Caco-2 (cell line): ENCODE results near the gene SPPL3. TPM values are rescaled to one million over a fixed set of nuclear protein-coding genes. Genes with fewer than 3 reads are reported as not detected.
A peak's percentile ranks its signal among the peaks of the same experiment; 100 is the strongest.

ENCODE experiments used
- BruUV-seq: library from RNA; stranded (reverse); fragments of 400-500 nt; replicated peaks from 2 replicates; lab custom pipeline; 2021; lab: Mats Ljungman, UMichigan
- CTCF ChIA-PET: fragments of 300-600 bp; sonication (Branson Sonifier 250); formaldehyde crosslinking; loops from one replicate; lab custom pipeline; 2022; ENCODE audit warnings: antibody characterized with exemption; lab: Charles Lee
- POLR2A ChIA-PET: fragments of 300-600 bp; sonication (Branson Sonifier 250); formaldehyde crosslinking; loops from one replicate; lab custom pipeline; 2022; ENCODE audit warnings: antibody characterized with exemption; lab: Charles Lee
- DNase-seq, 2 experiments: peaks; one replicate each; pipeline versions ENCODE4 v3.0.0 to v3.0.0-alpha.2; 2020 to 2022
- H3K27me3 ChIP-seq: replicated peaks from 2 replicates; pipeline ENCODE4 v1.6.0; 2011; ENCODE audit warnings: low read length; ENCODE audit not compliant: control insufficient read depth, insufficient read depth
- H3K36me3 ChIP-seq: 2 replicates; pipeline ENCODE4 v1.5.1; 2011; ENCODE audit warnings: low read length; ENCODE audit not compliant: control insufficient read depth, insufficient read depth
- H3K4me1 ChIP-seq: fragments of 250-450 bp; sonication (Bioruptor Pico); 2 replicates; pipeline ENCODE4 v1.5.1; 2020; ENCODE audit warnings: mild to moderate bottlenecking
- H3K4me3 ChIP-seq: 2 replicates; pipeline ENCODE4 v1.5.1; 2011; ENCODE audit warnings: low read depth, mild to moderate bottlenecking, control low read depth, low read length
- H3K9me3 ChIP-seq: fragments of 250-450 bp; sonication (Bioruptor Pico); 2 replicates; pipeline ENCODE4 v1.5.1; 2020; ENCODE audit warnings: mild to moderate bottlenecking, moderate library complexity
- H3K27ac Mint-ChIP-seq: one replicate; pipeline ENCODE4 v1.8.0; 2022; ENCODE audit warnings: mixed read lengths; ENCODE audit not compliant: unreplicated experiment
- H3K27me3 Mint-ChIP-seq: one replicate; pipeline ENCODE4 v1.8.0; 2022; ENCODE audit warnings: mixed read lengths; ENCODE audit not compliant: insufficient read depth, unreplicated experiment
- H3K36me3 Mint-ChIP-seq: one replicate; pipeline ENCODE4 v1.8.0; 2022; ENCODE audit warnings: mild to moderate bottlenecking, mixed read lengths; ENCODE audit not compliant: insufficient read depth, unreplicated experiment
- H3K4me1 Mint-ChIP-seq: one replicate; pipeline ENCODE4 v1.8.0; 2022; ENCODE audit warnings: low read depth, mixed read lengths; ENCODE audit not compliant: unreplicated experiment
- H3K4me3 Mint-ChIP-seq: one replicate; pipeline ENCODE4 v1.8.0; 2022; ENCODE audit warnings: mild to moderate bottlenecking, moderate library complexity, mixed read lengths; ENCODE audit not compliant: unreplicated experiment
- H3K9me3 Mint-ChIP-seq: one replicate; pipeline ENCODE4 v1.8.0; 2022; ENCODE audit warnings: mixed read lengths; ENCODE audit not compliant: unreplicated experiment
- CTCF ChIP-seq, 2 experiments: fragments of 200-600 bp in 1 of 2; IDR thresholded peaks; 1 replicate in 1 of 2; 2 replicates in 1 of 2; pipeline versions ENCODE4 v1.5.1 to v1.8.0; 2011 to 2022; ENCODE audit warnings: antibody characterized with exemption in 1 of 2, control low read depth in 1 of 2, inconsistent platforms in 1 of 2, low read depth in 1 of 2, low read length in 1 of 2, mild to moderate bottlenecking in 1 of 2, moderate library complexity in 1 of 2; ENCODE audit not compliant: insufficient read depth in 1 of 2, severe bottlenecking in 1 of 2, unreplicated experiment in 1 of 2
- intact Hi-C: fragments of 100-400 bp; cut with micrococcal nuclease; formaldehyde crosslinking; loops from one replicate; pipeline ENCODE4 v1.10.0; 2022; ENCODE audit not compliant: unreplicated experiment
- total RNA-seq: library from RNA; stranded (reverse); gene quantifications from 2 replicates; pipeline ENCODE4 v1.2.3, GENCODE V29; 2022

Gene SPPL3
- total RNA-seq, 1 experiment from 2014 or later, result 63.4 TPM

- peaks cover 9% of the 10 kb centered on the region for H3K36me3 ChIP-seq
- H3K9me3 ChIP-seq, result no peaks in the 10 kb centered on the region
- Mint-ChIP-seq H3K36me3 (peaks cover 69% of the 10 kb centered on the region), H3K9me3 (no peaks in the 10 kb centered on the region), H3K27me3 (no peaks in the 10 kb centered on the region), H3K4me1 (peaks cover 8% of the 10 kb centered on the region), H3K27ac (no peak overlapping the region), H3K4me3 (peak overlapping the region; percentile 8)
- no peak for TF ChIP-seq CTCF (IDR thresholded peaks at IDR 0.05; ENCODE audit: insufficient read depth in 1 of 2, low read depth in 1 of 2, low read length in 1 of 2, severe bottlenecking in 1 of 2, unreplicated experiment in 1 of 2)
- H3K27me3 ChIP-seq, result no peaks in the 10 kb centered on the region
- intact Hi-C loops, result no loop called here
- CTCF ChIA-PET, result no interaction called here
- no peak overlapping the region for H3K4me3 ChIP-seq
- POLR2A ChIA-PET, result no interaction called here
- BruUV-seq, result no TSS peak
- peaks cover 15% of the 10 kb centered on the region for H3K4me1 ChIP-seq
- no peak for DNase-seq
Measured at GRCh38 chr12:120719072-120719471, 185.1 kb downstream of the SPPL3 start.

GRCh38 chr12:120718055-120718454 is 186.1 kb downstream of the SPPL3 start:
- no peaks in the 10 kb centered on the region for H3K9me3 Mint-ChIP-seq
- Histone ChIP-seq H3K27me3 (no peaks in the 10 kb centered on the region), H3K9me3 (no peaks in the 10 kb centered on the region), H3K4me1 (peaks cover 19% of the 10 kb centered on the region), H3K36me3 (peaks cover 8% of the 10 kb centered on the region), H3K4me3 (no peak overlapping the region)
- ChIA-PET POLR2A (no interaction called here), CTCF (no interaction called here)
- DNase-seq, result no peak
- H3K4me1 Mint-ChIP-seq, result peaks cover 14% of the 10 kb centered on the region
- no peak overlapping the region for H3K27ac Mint-ChIP-seq
- no peak overlapping the region for H3K4me3 Mint-ChIP-seq
- no TSS peak for BruUV-seq
- intact Hi-C loops, result no loop called here
- TF ChIP-seq CTCF (IDR thresholded peaks at IDR 0.05; ENCODE audit: insufficient read depth in 1 of 2, low read depth in 1 of 2, low read length in 1 of 2, severe bottlenecking in 1 of 2, unreplicated experiment in 1 of 2), result no peak
- no peaks in the 10 kb centered on the region for H3K27me3 Mint-ChIP-seq
- H3K36me3 Mint-ChIP-seq, result peaks cover 70% of the 10 kb centered on the region

DNA sequence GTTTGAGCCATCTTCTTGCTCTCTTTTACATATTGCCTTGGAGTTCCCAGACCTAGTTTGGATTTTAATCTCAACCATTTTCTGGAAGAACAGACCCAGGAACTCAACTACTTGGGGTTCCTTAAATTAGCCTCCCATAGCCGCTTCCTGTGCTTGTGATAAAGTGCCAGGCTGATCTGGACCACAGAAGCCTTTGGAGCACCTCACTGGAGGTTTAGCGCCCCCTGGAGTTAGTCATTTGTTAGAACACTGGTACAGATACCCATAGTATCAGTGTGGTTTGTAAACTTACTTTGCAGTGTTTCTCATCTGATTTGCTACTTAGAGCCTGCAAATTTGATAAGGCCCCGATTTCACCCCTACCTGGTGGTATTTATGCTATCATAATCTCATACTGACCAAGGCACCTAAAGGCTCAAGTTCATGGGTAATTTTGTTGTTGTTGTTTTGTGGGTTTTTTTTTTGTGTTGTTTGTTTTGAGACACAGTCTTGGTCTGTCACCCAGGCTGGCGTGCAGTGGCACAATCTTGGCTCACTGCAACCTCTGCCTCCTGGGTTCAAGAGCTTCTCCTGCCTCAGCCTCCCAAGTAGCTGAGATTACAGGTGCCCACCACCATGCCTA is 190.2 kb downstream of the SPPL3 start:
- H3K27ac Mint-ChIP-seq, result no peak overlapping the region
- H3K4me1 ChIP-seq, result peaks cover 15% of the 10 kb centered on the region
- BruUV-seq, result no TSS peak
- no peaks in the 10 kb centered on the region; the same call in none of the 2 replicates for H3K36me3 ChIP-seq
- peaks cover 14% of the 10 kb centered on the region for H3K4me1 Mint-ChIP-seq
- no peaks in the 10 kb centered on the region for H3K27me3 Mint-ChIP-seq
- H3K27me3 ChIP-seq, result no peaks in the 10 kb centered on the region
- H3K9me3 ChIP-seq, result no peaks in the 10 kb centered on the region
- ChIA-PET CTCF (interaction anchor here (0.8 kb wide), 2 partner anchors 65 to 164 kb away, joined by 3 to 4 read pairs; no protein-coding TSS in a partner anchor), POLR2A (no interaction called here)
- no peak overlapping the region for H3K4me3 Mint-ChIP-seq
- H3K4me3 ChIP-seq, result no peak overlapping the region
- TF ChIP-seq CTCF (IDR thresholded peaks at IDR 0.05; ENCODE audit: insufficient read depth in 1 of 2, low read depth in 1 of 2, low read length in 1 of 2, severe bottlenecking in 1 of 2, unreplicated experiment in 1 of 2), result peak; percentile 70 to 90
- intact Hi-C loops, result loop anchor here (1.0 kb wide), 3 partner anchors 27 to 131 kb away; partner anchors contain the start of gene MLEC
- peaks cover 57% of the 10 kb centered on the region for H3K36me3 Mint-ChIP-seq
- H3K9me3 Mint-ChIP-seq, result no peaks in the 10 kb centered on the region
- DNase-seq, result peak; percentile 76 to 84
